ENCODE results near the gene ABCC8. TPM values are rescaled to one million over a fixed set of nuclear protein-coding genes. Genes with fewer than 3 reads are reported as not detected.

Gene ABCC8
- total and polyA plus RNA-seq, 2 donors (not counting 3 experiments of a cell fraction or from before 2014, with no cell fraction given) = not detected

DNA sequence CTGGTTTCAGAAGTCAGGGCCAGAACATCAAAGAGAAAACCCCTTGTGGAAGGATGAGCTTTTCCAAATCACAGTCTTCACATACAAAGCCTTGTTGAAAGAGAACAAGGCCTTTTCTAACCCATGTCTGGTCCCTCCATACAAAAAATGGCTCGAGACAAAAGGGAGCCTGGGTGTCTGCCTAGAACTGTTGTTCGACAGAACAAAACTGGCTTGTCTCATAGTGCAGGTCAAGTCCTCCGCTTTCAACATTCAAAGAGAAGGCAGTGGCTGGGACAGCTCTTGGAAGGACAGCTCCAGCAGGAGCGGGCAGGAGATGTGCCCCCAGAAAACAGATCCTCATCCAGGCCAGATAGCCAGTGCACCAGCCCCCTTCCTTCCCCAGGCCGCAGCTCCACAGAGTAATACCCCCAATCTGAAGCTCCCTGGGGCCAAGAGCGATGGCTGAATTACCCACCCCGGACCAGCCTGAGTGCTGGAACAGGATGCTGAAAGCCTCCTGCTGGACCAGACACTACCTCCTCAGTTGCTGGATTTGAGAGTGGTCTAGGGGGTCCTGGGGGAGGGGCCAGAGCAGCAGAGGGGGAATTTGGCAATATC is 40.0 kb upstream of the ABCC8 start:
- no TSS peak for BruUV-seq (replicated peaks)
- H3K9me1 ChIP-seq (replicated peaks; ENCODE audit: control insufficient read depth, extremely low read depth, insufficient read depth, low read length) = no peaks in the 10 kb centered on the region
- H3K9ac ChIP-seq (replicated peaks; ENCODE audit: extremely low read depth, insufficient read depth, low read length) = no peak overlapping the region
- TF ChIP-seq, protein P1, sequence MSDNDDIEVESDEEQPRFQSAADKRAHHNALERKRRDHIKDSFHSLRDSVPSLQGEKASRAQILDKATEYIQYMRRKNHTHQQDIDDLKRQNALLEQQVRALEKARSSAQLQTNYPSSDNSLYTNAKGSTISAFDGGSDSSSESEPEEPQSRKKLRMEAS (IDR thresholded peaks at IDR 0.05; ENCODE audit: insufficient read depth, insufficient read length) = no peak
- no peak for TF ChIP-seq EZH2 (IDR thresholded peaks at IDR 0.05; ENCODE audit: borderline replicate concordance, low read depth, low read length, severe bottlenecking)
- TF ChIP-seq CTCF (IDR thresholded peaks at IDR 0.05; ENCODE audit: extremely low read depth in 1 of 2, insufficient read depth in 1 of 2, low read depth in 1 of 2, low read length in 2 of 2) = no peak
- no peak for TF ChIP-seq POLR2AphosphoS5 (IDR thresholded peaks at IDR 0.05; ENCODE audit: insufficient read depth, low read depth, low read length)
- TF ChIP-seq FOS (IDR thresholded peaks at IDR 0.05; ENCODE audit: borderline replicate concordance, insufficient read depth, low read length) = no peak
- TF ChIP-seq POLR2A (IDR thresholded peaks at IDR 0.05; ENCODE audit: low read depth, low read length) = no peak
- TF ChIP-seq GATA2 (IDR thresholded peaks at IDR 0.05; ENCODE audit: insufficient read depth, insufficient read length, low read depth, low read length) = no peak
- no peak for TF ChIP-seq MYC (IDR thresholded peaks at IDR 0.05; ENCODE audit: low read depth, low read length)
- H3K4me2 ChIP-seq (ENCODE audit: insufficient read depth, low read length) = no peak overlapping the region
- no peak overlapping the region for H3K27ac ChIP-seq (ENCODE audit: insufficient read depth, low read depth, low read length)
- dilution Hi-C loops (cut with MboI; ENCODE audit: extremely low pct_ligation_motif_present, low sequenced_read_pairs) (no loop called here), intact Hi-C loops (cut with micrococcal nuclease) (no loop called here)
- no peaks in the 10 kb centered on the region for H3K79me2 ChIP-seq (ENCODE audit: control insufficient read depth, insufficient read depth, low read length)
- no peak for DNase-seq (ENCODE audit: low read depth, low spot score)
- no peaks in the 10 kb centered on the region for H3K4me1 ChIP-seq (ENCODE audit: control insufficient read depth, extremely low read depth, insufficient read depth, low read length)
- ChIA-PET CTCF (interaction anchor here (1.4 to 4.3 kb wide), 3 partner anchors 10 to 133 kb away, joined by 4 to 26 read pairs (median 4); no protein-coding TSS in a partner anchor), POLR2A (no interaction called here)
- no peak overlapping the region for H3K4me3 ChIP-seq (replicated peaks in 1 of 3; ENCODE audit: insufficient read depth in 1 of 3, low read depth in 1 of 3, low read length in 3 of 3)
- no peak overlapping the region for H2AFZ ChIP-seq (ENCODE audit: low read depth, low read length)
- H3K9me3 ChIP-seq (replicated peaks; ENCODE audit: control insufficient read depth, insufficient read depth, low read length) = no peaks in the 10 kb centered on the region
- H3K27me3 ChIP-seq (ENCODE audit: control insufficient read depth in 2 of 2, insufficient read depth in 2 of 2, low read length in 2 of 2) = peaks cover 0 to 3% of the 10 kb centered on the region in 2 experiments
- no peaks in the 10 kb centered on the region for H4K20me1 ChIP-seq (replicated peaks; ENCODE audit: control insufficient read depth, extremely low read depth, insufficient read depth, low read length)
- no peak for FAIRE-seq
- no peaks in the 10 kb centered on the region for H3K36me3 ChIP-seq (ENCODE audit: control insufficient read depth in 2 of 2, extremely low read depth in 1 of 2, insufficient read depth in 2 of 2, low read length in 2 of 2)

Measured in endothelial cell of umbilical vein (primary cell).